Measurements from ENCODE around the gene OGFR.

OGFR gene

DNA sequence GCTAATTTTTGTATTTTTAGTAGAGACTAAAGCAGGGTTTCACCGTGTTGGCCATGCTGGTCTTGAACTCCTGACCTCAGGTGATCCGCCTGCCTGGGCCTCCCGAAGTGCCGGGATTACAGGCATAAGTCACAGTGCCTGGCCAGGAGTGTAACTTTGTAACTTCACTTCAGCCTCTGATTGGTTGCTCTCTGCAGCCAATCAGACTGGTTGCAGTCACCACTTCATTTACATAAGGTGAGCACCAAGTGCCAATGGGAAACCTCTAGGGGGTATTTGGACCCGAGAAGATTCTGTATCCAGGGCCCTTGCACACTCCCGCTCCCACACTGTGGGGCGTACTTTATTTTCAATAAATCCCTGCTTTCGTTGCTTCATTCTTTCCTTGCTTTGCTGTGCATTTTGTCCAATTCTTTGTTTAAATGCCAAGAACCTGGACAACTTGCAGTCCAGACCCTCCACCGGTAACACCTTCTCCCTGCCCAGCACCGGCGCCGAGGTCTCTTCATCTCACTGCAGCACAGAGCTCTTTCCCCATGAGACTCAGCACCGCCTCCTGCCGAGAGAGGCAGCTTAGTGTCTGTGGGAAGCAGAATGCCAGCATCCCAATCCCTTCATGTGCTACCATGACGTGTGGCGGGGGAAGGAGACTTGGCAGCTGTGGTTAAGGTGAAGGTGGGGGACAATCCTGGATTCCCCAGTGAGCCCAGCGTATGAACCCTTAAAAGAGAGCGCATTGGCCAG, 22.3 kb upstream of the OGFR start:
- no peak for DNase-seq (ENCODE audit: low read depth)

DNA sequence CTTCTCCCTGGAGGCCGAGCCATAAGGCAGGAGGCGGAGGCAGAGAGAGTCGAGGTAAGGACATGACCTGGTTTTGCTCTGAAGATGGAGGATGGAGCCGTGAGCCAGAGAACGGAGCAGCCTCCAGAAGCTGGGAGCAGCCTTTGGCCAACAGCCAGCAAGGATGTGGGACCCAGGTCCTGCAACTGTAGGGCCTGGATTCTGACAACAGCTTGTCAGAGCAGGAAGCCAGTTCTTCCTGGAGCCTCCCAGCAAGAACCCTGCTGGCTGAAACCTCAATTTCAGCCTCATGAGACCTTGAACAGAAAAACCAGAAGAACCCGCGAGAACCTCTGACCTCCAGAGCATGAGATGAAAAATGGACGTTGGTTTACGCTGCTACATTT, 21.7 kb upstream of the OGFR start:
- no peak for DNase-seq (ENCODE audit: low read depth)

GRCh38 chr20:62784497-62784896, 20.1 kb upstream of the OGFR start:
- no peak for DNase-seq (ENCODE audit: low read depth)

DNA sequence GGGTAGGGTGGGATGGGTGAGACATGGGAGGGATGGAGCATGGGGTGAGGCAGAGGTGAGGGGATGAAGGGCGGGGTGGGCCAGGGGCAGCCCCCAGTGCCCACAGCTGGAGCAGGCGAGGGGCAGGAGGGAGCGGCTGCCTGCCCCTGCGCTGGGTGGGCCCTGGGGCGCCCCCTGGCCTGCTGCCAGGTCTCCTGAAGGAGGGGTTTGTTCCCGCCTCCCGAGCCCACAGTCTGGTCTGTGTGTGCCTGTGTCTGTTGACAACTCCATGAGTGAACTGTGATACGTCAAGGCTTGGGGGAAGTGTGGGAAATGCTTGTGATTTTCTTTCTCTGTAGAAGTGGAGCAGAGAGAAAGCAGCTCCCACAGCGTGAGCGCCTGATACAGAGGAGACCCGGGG, 19.2 kb upstream of the OGFR start:
- DNase-seq (ENCODE audit: low read depth): no peak

DNA sequence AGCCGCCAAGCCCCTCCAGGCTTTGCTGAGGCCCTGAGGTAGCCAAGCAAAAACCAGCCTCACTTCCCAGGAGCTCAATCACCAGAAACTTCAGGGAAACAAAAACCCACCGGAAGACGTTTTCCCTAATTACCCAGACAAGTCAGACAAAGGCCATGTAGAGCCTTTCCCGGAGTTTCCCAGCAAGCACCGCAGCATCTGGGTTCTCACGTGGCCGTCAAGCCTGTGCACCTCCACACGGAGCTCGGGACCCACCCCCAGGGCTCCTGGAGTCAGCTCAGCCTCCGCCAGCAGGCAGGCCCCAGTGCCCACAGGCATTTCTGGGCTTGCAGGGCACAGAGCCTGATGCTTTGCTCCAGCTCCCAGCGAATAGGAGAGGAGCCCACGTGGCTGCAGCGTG, 18.5 kb upstream of the OGFR start:
- DNase-seq (ENCODE audit: low read depth): no peak

DNA sequence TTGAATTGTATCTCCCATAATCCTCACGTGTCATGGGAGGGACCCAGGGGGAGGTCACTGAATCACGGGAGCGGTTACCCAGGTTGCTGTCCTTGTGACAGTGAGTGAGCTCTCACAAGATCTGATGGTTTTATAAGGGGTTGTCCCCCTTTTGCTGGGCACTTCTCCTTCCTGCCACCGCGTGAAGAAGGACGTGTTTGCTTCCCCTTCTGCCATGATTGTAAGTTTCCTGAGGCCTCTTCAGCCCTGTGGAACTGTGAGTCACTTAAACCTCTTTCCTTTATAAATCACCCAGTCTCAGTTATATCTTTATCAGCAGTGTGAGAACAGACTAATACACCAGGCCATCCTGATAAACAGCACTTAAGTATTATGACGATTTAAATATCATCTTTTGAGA, 17.3 kb upstream of the OGFR start:
- no peak for DNase-seq (ENCODE audit: low read depth)

- DNase-seq (ENCODE audit: low read depth): no peak
These were observed 16.8 kb upstream of the OGFR start for GRCh38 chr20:62787866-62788265.

DNA sequence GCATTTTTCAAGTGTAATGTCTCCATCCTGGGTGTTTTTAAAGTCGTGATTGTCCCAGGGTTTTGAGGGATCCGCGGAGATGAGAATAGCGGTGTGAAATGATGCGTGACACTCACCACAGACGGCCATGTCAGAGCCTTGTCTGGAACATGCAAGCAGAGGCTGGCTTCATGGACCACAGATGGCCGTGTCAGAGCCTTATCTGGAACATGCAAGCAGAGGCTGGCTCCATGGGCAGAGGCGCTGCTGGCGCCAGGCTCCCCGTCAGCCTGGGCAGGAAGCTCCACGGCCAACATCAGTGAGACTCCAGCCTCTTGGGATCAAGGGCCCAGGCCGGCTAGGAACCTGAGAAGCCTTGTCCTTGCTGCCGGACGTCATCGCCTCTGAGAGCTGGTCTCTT, 16.0 kb upstream of the OGFR start:
- no peak for DNase-seq (ENCODE audit: low read depth)

- no peak for DNase-seq (ENCODE audit: low read depth)
These were observed 14.6 kb upstream of the OGFR start for GRCh38 chr20:62790075-62790474.

- peak; percentile 47 for DNase-seq (ENCODE audit: low read depth)
These were observed 13.1 kb upstream of the OGFR start for GRCh38 chr20:62791301-62792181.

GRCh38 chr20:62792182-62792939, 12.3 kb upstream of the OGFR start:
- DNase-seq (ENCODE audit: low read depth): no peak

DNA sequence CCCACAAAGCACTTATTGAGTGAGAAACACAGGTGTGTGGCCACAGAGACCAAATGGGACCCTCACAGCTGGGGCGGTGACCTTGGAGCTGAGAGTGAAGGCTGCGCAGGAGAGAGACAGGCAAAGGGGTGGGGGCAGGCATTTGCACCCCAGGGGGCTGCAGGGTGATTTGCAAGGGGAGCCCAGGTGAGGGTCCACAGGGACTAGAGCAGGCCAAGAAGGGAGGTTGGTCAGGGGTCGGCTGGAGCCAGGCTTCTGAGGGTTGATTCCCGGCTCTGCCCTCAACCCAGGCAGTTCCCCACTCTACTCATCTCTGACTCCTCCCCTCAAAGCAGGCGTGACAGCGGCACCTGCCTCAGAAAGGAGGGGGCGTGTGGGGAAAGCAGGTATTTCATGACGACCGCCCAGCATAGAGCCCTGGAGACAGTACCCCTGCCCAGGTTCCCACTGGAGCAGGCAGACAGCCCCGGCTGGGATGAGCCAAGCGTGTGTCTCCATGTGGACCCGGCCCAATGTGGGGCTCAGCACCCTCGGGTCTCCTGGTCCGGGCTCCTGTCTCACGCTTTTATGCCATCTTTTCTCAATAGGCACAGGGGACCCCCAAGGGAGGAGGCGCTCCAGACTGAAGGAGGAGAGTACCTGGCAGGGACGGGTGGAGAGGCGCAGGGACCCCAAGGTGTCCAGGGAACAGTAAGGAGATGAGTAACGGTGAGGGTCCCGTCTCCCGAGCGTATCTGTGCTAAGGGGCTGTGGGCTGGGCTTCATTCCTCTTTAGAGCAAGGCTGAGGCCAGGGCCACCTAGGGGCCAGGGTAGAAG, 11.5 kb upstream of the OGFR start:
- DNase-seq (ENCODE audit: low read depth): no peak

DNA sequence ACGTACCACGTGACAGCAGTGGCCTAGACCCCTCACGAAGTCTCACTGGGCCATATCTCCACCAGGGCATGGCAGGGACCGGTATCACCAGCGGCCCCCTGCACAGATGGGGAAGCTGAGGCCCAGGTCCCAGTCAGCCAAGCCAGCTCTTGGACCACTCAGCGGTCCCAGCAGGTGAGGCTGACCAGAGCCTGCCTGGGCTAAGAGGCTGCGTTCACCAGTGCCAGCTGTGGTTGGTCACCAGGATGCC, 11.0 kb upstream of the OGFR start:
- no peak for DNase-seq (ENCODE audit: low read depth)

DNA sequence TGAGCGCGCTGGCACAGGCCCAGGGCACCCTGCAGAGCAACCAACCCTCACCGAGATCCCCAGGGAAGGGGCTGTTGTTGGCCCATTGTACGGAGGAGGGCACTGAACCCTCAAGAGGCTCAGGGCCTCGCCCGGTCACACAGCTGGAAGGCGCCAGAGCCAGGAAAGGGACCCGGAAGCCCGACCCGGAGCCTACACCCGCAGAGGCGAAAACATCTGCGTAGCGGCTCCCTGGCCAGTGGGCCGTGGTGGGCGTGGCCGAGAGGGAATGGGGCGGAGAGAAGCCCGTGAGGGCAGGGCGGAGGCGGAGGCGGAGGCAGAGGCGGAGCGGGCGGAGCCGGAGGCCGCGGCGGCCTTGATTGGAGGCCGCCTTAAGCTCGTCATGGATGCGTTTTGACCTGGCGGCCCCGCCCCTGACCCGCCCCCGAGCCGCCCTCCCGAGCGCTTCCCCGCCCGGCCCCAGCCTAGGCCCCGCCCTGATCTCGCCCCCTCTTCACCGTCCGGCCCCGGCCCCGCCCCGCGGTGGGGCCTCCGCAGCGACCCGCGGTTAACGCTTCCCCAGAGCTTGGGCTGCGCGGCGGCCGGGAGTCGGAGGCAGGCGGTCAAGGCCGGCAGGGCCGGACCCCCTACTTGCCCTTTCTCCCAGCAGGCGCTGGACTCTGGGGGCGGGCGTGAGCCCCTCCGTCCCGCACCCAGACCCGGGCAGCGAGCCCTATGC, 10.5 kb upstream of the OGFR start:
- peak; percentile 84 for DNase-seq (ENCODE audit: low read depth)

DNA sequence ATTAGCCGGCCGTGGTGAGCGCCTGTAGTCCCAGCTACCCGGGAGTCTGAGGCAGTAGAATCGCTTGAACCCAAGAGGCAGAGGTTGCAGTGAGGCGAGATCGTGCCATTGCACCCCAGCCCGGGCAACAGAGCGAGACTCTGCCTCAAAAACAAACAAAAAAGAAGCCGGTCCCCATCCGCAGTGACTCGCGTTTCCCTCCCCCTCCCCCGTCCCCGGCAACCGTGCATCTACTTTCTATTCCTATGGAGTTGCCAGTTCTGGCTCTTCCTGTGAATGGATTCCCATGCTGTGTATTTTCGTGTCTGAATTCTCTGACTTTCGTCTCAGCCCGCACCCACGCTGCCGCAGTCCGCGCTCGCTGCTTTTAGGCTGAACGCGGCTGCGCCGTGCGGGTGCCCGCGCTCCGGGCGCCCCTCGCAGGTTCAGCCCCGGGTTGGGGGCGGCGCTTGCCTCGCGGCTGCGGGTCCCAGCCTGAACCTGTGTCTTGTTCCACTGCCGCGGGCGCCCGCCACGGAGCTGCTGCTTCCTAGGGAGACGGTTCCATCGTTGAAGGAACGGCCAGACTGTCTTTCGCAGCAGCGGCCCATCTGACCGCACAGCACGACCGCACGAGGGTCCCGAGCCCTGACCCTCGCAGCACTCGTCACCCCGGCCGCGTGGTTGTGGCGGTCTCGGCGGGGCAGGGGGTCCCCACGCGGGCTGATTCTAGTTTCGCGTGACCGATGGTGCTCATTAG, 9.4 kb upstream of the OGFR start:
- no peak for DNase-seq (ENCODE audit: low read depth)

GRCh38 chr20:62796699-62797491, 7.7 kb upstream of the OGFR start:
- no peak for DNase-seq (ENCODE audit: low read depth)

- no peak for DNase-seq (ENCODE audit: low read depth)
These were observed 6.7 kb upstream of the OGFR start for GRCh38 chr20:62797671-62798532.

GRCh38 chr20:62799036-62799435, 5.6 kb upstream of the OGFR start:
- no peak for DNase-seq (ENCODE audit: low read depth)

- DNase-seq (ENCODE audit: low read depth): no peak
These were observed 5.2 kb upstream of the OGFR start for GRCh38 chr20:62799459-62799858.

Measured in stimulated activated CD8-positive, alpha-beta memory T cell treated with anti-CD3 and anti-CD28 coated beads, Interleukin-7, amount 100 ng/mL, for 24 hours (primary cell).